MM.1S (cell line): ENCODE data around the gene LMBR1.

Experiments used
- EZH2 ChIP-seq: fragments of 300-600 bp; sonication (generic); optimal IDR thresholded peaks from 2 replicates; pipeline ENCODE3; 2017; ENCODE audit warnings: low read depth, mild to moderate bottlenecking, antibody characterized with exemption, low read length, mixed read lengths
- EZH2phosphoT487 ChIP-seq: fragments of 300-600 bp; sonication (generic); IDR thresholded peaks from 2 replicates; pipeline ENCODE4 v1.6.1; 2018; ENCODE audit warnings: antibody characterized with exemption, low read length
- TF ChIP-seq, protein P1 (sequence below): fragments of 300-600 bp; sonication (generic); IDR thresholded peaks from 2 replicates; pipeline ENCODE4 v1.5.1; 2016; ENCODE audit warnings: antibody characterized with exemption, low read length, mixed read lengths

DNA sequence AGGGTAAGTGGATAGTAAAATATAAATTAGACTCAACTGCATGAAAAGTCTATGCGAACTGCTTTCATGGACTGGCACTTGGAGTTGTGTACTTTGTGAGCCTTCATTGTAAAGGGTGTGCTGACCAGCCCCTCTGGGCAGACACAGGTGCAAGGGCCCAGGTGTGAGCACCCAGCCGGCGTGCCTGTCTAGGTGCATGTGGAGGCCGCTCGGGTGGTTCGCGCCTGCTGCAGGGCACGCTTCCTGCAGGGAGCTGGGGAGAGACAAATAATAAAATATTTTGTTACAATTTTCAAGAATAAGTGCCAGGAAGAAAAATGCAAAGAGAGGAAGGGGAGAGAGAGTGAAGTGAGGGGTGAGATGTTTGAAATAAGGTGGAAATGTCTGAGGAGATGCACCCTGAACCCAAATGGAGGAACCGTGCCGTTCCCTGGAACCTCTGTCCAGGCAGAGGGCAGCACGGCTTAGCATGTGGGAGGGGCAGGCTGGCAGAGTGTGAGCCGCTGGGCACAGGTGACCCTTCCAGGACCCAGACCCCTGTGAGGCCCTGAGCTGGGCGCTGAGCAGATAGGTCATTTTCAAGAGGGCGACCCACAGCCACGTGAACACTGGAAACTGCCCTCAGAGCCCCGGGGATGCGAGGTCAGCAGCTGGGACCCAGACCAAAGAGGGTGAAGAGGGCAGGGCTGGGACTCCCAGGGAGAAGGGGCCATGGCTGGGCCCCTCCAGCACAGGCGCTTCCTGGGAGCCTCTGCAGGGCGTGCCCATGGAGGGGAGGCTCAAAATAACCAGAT lies 223.8 kb downstream of the LMBR1 start:
- TF ChIP-seq, protein P1, sequence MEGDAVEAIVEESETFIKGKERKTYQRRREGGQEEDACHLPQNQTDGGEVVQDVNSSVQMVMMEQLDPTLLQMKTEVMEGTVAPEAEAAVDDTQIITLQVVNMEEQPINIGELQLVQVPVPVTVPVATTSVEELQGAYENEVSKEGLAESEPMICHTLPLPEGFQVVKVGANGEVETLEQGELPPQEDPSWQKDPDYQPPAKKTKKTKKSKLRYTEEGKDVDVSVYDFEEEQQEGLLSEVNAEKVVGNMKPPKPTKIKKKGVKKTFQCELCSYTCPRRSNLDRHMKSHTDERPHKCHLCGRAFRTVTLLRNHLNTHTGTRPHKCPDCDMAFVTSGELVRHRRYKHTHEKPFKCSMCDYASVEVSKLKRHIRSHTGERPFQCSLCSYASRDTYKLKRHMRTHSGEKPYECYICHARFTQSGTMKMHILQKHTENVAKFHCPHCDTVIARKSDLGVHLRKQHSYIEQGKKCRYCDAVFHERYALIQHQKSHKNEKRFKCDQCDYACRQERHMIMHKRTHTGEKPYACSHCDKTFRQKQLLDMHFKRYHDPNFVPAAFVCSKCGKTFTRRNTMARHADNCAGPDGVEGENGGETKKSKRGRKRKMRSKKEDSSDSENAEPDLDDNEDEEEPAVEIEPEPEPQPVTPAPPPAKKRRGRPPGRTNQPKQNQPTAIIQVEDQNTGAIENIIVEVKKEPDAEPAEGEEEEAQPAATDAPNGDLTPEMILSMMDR = no peak
- TF ChIP-seq EZH2 (no peak), EZH2phosphoT487 (no peak)
